NCI-H2081 treated with DMSO at 0.1 percent for 48 hours (cell line): ENCODE results near the gene SEC16A.
"Not testable (repeated sequence)": the region's sequence is repeated elsewhere in the genome, so short reads cannot be mapped to it uniquely, and the experiment has no call there.

ENCODE experiments used
- DNase-seq: peaks from one replicate; lab custom pipeline; 2025; lab: John Stamatoyannopoulos, UW

Gene SEC16A

DNA sequence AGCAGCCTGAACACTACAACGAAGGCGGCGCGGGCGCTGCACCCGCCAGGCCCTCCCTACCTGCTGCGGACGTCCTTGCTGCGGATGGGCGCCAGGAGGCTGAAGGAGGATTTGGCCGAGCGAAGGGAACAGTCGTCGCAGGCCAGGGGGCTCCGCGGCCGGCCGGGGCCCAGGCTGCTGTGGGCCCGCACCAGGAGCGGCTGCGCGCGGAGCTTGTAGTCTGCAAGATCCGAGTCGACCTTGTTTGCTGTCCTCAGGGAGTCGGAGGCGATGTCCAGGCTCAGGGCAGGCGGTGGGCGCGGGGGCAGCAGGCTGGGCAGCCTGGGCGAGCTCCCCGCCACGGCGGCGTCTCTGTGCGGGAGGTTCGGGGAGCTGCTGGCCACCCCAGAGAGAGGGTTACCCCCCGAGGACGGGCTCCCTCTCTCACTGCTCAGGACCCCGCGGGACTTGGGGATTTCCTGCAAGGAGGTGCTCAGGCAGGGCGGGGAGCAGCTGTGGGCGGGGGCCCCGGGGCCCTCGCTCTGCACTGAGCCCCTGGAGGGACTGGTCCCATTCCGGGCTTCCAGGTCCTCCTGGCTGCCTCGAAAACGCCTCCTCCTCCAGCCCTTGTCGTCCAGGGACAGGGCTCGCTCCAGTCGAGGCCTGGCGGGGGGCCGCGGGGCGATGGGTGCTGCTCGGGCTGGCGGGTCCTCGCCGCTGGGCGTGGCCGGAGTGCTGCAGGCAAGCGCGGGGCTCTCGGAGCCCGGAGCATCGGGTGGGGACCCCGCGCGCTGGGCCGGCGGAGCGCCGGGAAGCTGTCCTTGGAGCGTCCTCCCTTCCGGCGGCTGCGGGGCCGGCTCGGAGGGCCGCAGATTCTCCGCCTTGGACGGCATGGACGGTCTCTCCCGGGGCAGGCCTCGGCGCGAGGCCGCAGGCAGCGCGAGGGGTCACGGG lies 44.0 kb downstream of the SEC16A start:
- no peak for DNase-seq

DNA sequence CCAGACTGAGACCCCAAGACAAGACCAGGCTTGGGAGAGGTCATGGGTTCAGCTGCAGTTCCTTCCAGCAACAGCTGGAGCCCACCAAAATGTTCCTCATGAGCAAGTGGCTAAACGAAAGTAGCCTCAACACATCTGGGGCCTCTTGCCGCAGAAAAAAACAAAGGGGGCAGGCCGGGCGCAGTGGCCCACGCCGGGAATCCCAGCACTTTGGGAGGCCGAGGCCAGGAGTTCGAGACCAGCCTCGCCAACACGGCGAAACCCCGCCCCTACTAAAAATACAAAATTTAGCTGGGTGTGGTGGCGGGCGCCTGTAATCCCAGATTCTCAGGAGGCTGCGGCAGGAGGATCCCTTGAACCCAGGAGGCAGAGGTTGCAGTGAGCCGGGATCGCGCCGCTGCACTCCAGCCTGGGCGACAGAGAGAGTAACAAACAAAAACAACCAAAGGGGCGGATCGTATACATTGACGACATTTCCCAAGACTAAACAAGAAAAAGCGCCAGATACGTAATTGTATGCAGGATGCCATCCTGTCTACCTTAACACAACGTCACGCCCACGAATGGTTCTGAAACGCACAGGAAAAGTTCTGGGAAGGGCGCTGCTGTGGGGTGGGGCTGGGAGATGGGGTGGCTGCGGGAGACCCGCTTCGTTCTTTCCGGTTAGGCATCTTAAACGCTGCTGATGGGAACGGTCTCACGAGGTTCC lies 44.8 kb downstream of the SEC16A start:
- DNase-seq, result no peak

DNA sequence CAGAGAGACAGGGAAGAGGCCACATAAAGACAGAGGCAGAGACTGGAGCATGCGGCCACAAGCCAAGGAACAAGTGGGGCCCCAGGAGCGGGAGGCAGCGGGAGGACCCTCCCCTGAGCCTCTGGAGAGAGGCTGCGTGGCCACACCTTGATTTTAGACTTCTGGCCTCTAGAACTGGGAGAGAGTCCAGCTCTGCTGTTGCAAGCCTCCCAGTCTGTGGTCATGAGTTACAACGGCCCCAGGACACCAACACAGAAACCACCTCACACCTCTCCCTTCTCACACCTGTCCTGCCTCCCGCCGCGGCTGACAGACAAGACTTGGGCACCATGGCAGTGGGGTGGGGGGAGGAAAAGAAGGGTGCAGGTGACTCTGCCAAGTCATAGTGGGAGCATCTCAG lies 45.4 kb downstream of the SEC16A start:
- DNase-seq, result no peak

DNA sequence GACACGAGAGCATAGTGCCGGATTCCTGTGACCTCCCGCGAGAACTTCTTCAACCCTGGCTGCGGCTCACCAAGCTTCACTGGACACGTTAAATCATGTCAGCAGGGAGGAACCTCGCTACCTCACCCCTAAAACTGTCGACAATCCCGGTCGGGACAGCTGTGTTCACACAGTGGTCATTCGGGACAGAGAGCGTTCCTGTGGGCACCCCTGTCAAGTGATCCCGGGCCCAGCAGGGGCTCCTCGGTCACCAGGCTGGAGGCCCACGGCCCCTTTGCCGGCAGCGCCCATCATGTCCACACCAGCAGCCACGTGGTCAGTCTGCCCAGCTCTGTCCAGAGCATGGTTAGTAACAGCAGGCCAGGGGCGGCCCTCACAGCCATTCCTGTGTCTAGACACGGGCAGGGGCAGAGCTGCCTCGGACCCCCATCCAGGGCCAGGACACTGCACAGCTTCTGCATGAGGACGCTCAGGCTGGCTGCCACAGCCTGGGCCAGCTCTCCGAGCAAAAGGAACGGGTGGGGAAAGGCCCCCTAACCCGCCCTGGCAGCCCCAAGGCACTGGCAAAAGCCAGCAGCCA lies 46.7 kb downstream of the SEC16A start:
- DNase-seq, result no peak

DNA sequence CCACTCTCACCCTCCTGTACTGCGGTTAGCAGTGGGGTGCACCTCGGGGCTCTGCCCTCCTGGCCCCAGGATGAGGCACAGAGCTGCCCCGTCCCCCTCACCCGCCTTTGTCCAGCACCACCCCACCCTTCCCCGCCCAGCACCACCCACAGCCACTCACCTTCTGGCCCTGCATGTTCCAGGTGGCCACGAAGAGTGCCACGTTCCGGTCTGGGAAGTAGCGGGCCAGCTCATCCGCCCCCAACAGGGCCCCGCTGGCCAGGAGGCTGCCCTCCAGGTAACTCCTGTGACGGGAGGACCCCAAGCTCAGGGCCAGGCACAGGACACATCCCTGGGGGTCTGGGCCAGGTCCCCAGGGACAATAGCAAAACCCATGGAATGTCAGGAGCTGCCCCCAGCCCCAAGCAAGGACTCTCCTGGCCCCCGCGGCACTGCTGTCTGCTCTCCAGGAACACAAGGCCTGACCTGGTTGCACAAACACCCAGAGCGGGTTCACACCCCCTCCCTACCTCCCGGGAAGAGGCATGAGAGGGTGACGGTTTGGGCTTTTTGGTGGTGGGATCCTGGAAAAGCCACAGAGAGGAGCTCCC lies 48.2 kb downstream of the SEC16A start:
- DNase-seq, result no peak

DNA sequence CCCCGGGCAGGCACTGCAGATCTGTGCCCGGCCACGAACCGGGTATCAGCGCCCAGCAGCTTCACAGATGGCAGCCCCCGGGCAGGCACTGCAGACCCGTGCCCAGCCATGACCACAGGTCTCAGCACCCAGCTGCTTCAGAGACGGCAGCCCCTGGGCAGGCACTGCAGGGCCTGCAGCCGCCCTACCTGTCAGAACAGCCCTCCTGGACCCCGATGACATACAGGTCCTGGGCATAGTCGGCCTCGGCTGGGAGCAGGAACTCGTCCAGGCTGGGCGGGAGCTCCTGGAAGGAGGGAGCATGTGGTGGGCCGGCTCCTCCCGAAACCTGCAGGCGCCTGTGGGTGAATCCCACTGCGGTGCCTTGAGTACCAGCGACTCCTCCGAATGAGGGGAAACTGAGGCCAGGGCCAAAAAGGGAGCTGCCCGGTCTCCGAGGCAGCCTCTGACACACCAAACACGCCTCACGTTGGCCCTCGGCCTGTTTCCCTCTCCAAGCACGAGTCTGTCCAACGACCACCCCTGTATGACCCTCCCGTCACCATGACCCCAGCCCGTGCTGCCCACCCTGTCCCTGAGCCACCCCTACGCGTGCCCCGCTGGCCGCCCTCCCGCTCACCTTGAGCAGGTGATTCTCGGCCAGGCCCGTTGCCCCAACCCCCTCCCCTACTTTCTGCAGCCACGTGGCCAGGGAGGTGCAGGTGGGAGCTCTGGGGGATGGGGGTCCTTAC lies 48.8 kb downstream of the SEC16A start:
- DNase-seq, result no peak

DNA sequence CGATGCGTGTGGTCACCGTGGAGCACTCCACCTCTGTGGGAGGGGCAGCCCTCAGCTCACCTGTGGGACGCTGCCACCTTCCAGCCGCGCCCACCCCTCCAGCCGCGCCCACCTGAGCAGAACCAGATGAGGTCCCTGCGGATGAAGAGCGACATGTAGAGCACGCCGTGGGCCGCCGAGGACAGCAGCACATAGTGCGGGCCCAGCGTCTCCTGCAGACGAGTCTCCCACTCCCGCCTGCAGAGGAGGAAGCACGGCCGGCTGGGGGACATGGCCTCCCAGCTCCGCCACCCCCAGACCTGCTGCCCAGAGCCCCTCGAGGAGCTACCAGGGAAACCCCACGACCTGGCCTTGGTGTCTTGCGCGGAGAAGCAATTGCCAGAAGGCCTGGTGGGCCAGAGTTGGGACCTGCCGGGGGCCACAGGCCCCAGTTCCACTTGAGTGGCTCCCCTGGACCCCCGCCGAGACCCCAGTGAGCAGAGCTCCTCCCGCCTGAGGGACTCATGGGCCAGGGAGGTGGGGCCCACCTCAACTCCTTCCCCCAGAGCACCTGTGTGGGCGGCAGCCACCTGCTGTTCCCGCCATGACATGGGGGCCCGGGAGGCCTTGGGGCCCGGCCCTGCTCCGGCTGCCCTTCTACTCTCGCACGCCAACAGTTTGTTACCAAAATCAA lies 49.7 kb downstream of the SEC16A start:
- no peak for DNase-seq

DNA sequence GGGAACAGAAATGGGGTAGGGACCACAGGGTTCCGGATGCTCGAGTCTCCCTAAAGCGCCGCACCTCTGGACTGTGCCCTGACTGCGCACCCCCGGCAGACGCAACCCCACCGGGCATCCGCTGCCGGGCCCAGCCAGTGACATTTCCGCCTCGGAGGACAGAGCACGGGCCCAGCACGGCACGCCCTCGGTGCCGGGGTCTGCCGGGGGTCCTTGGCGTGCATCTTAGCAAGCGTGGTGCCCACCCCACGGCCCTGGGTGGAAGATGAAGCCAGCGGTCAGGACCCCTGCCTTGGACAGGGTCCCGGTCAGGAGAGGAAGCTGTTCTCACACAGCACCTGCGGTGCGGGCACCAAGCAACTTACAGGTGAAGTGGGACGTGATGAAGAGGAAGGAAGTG lies 50.2 kb downstream of the SEC16A start:
- DNase-seq, result no peak

DNA sequence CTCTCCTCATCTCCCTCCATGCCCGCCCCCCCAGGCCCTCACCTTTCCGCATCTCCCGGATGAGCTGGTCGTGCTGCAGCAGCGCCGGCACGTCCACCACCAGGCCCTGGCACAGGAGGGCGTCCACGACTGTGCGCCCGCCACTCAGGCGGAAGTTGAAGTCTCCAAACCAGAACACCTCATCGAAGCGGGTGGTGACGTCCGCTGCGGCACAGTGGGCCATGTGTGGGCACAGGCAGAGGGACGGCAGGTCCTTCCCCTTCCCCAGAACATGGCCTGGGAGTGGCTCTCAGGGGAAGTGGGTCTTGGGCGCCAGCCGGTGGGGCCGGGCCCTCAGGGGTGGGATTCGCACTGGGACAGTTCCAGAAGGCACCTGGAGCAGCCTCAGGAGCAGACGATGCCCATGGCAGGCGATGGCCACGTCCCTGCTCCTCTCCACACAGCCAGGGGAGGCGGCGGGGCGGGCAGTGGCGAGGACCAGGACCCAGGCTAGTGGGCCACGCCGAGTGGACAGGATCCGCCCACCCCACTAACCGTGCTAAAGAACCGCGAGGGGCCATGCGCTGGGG lies 51.0 kb downstream of the SEC16A start:
- DNase-seq, result no peak

DNA sequence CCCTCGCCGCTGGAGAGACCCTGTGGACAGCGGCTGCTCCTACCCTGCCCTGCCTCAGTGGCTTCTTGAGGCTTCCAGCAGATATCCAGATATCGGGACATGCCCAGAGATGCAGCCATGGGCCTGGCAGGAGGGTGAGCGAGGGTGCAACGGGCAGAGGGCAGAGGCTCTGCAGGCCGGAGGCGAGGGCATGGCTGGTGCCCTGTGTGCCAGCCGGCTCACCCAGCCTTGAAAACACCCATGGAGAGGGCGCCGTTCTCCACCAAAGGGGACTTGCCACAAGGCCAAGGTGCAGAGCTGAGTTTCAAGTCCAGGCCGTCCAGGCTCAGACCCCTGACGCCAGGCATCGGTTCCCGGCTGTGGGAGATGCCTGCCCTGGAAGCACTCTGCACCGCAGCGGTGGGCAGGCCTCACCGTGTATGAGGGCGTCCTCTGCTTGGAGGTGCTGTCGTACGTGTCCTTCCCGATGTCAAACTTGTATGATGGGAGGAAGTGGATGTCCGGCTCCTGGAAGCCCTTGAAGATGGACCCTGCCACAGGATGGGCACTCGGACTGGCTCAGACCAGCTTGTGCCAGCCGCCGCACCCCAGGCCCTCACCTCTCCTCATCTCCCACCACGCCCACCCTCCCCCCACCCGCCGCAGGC lies 52.1 kb downstream of the SEC16A start:
- DNase-seq, result no peak

DNA sequence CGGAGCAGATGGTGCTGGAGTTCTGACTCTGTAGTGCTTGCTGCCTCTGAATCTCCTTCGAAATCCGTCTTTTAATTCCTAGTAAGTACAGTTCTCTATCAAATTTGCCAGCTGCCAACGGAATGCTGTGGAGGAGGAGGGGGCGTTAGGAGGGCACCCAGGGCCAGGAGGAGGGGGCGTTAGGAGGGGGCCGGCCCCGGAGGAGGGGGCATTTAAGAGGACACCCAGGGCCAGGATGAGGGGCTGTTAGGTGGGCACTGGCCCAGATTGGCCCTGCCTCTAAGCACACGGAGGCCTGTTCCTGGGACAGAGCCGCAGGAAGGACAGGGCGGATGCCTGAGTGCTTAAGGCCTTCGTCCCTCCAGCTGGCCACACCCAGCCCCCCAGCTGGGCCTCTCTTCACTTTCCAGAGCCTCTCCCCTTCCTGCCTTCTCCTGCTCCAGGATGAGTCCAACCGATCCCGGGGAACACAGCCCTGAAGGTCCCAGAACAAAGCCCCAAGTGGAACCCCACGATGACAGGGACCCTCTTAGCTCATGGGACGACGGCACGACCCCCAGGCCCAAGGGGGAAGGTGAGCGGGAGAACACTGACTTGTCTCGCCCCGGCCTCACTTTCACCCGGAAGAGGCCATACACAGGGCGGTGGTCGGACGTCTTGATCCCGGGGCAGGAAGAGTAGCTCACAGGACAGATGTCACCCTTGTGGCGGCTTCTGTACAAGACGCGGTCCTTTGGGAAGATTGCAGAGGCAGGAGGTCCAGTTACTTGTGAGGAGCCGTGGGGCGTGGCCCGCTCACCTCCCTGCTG lies 53.0 kb downstream of the SEC16A start:
- DNase-seq, result no peak

DNA sequence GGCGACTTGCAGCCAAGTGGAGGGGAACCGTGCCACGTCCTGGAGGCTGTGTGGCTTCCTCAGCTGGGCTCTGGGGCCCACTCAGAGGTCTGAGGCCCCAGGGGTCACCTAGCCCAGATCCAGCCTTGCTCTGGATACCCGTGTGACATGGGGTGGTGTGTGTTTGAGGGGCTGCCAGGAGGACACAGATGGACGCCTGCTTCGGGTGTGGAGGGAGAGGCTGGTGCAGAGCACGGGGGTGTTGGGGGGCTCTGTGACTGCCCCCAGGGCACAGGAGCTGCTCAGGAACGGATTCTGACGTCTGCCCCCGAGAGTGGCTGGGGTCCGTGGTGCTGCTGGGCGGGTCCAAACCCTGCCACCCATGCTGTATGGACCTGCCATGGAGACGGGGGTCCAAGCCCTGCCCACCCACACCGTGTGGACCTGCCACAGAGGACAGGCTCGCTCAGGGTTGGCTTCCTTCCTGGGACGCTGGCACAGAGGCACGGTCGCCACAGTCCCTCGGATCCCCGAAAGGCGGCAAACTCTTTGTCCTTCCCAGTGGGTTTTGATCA lies 53.7 kb downstream of the SEC16A start:
- DNase-seq, result no peak

DNA sequence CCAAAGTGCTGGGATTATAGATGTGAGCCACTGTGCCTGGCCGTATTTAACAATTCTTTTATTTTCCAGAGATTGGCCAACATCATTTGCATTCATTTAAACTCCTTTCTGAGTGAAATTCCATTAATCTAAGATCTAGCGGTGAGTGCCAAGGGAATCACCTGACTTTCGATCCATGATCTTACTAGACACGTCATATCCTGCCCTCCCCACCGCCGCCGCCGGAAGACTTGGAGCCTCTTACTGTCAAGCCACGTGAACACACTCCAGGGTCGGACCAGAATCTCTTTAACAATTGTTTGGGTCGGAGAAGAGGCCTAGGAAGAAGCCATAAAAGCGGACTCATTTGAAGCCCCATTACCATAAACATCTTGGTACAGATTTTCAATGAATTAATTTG lies 56.1 kb downstream of the SEC16A start:
- no peak for DNase-seq

DNA sequence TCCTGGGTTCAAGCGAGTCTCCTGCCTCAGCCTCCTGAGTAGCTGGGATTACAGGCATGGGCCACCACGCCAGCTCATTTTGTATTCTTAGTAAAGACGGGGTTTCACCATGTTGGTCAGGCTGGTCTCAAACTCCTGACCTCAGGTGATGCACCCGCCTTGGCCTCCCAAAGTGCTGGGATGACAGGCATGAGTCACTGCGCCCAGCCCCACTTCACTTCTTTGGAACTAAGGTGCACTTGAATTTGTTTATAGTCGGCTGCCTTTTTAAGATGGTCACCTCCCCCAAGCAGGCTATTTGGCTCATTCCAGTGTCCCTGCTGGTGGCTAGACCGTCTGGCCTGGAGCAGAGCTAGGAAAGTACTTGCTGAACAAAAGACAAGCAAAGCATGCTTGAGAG lies 57.5 kb downstream of the SEC16A start:
- DNase-seq, result not testable (repeated sequence)

DNA sequence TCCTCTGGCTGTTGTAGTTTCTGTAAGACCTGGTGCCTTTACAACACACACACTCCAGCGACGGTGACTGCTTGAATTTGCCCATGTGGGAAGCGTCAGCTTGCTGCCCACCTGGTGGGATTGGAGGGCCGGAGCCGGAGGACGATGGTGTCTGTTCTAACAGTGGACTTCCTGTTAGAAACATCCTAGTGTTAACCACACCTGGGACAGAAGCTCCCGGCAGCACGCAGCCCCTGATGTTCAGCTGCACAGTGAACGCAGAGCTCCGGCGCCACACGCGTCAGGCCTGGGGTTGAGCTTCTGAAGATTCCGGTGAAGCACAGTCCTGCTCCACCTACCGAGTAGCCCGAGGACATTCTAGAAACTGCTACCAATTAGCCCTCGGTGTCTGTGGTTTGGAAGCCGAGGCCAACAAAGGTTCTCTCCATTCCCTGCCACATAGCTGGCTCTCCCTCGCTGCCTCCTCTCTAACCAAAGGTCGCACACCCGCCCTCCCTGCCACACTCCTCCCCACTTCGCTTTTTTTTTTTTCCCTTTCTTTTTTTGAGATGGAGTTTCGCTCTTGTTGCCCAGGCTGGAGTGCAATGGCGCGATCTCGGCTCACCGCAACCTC lies 58.0 kb downstream of the SEC16A start:
- no peak for DNase-seq

DNA sequence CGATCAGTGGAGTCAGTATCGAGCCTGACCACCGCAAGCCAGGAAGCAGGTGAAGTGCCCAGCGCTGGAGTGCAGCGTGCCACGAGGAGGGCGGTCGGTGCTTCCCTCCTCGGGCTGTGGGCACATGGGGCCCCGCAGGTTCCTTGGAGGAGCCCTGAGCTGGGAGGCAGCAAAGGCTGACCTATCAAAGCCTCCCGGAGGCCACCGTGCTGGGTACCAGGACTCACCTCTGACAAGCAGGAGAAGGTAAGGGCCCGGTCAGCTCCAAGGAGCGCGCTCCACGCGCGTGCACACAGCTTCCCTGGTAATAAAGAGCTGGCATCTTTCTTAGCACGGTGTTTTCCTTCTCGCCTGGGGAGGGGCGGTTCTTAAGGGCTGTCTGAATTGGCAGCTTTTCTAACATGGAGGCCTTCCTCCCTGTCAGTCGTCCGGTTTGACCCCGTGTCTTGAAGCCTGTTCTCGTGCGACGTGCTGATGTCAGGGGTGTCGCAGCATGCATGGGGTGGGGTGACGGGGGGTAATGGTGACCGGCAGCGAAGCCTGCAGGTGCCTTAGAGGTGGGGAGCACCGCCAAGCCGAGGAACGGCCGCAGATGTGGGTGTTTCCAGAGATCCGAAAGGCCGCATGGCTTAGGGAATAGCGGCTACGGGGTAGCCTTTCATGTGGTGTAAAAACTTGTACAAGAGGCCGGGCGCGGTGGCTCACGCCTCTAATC lies 59.3 kb downstream of the SEC16A start:
- no peak for DNase-seq

DNA sequence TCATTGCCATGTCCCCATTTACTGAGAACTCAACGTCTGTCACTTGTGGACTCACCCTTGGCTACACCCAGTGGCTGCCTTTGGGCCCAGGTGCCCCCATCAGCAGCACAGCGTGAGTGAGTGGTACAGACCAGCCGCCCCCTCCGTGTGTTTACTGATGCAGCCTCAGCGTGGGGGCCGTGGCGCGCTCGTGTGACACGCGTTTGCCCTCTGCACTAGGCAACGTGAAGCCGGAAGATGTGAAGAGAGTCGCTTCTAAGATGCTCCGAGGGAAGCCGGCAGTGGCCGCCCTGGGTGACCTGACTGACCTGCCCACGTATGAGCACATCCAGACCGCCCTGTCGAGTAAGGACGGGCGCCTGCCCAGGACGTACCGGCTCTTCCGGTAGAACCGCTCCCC lies 60.0 kb downstream of the SEC16A start:
- DNase-seq, result no peak

DNA sequence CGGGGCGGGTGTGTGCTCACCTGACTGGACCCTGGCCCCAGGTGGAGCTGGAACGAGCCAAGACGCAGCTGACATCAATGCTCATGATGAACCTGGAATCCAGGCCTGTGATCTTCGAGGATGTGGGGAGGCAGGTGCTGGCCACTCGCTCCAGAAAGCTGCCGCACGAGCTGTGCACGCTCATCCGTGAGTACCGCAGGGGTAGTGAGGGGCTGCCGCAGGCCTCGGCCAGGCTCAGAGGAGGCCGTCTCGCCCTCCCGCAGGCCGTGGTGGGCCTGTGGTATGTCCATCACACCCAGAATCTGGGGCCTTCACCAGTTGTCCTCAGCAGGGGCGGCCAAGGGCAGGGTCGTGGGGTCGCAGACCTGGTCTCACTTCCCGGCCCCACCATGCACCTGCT lies 61.0 kb downstream of the SEC16A start:
- no peak for DNase-seq
